ENCODE results near the gene BIRC6.
A peak's percentile ranks its signal among the peaks of the same experiment; 100 is the strongest.
"Not testable (repeated sequence)": the region's sequence is repeated elsewhere in the genome, so short reads cannot be mapped to it uniquely, and the experiment has no call there.

Gene BIRC6

GRCh38 chr2:32363597-32363996 is 6.8 kb downstream of the BIRC6 start:
- H3K27ac Mint-ChIP-seq: no peak overlapping the region
- peak overlapping the region; percentile 9 for H3K4me3 Mint-ChIP-seq
- no peaks in the 10 kb centered on the region for H3K27me3 Mint-ChIP-seq
- peaks cover 9% of the 10 kb centered on the region for H3K36me3 Mint-ChIP-seq
- H3K4me1 Mint-ChIP-seq: peaks cover 85% of the 10 kb centered on the region
- H3K9me3 Mint-ChIP-seq: no peaks in the 10 kb centered on the region

GRCh38 chr2:32364290-32364689 is 7.5 kb downstream of the BIRC6 start:
- H3K9me3 Mint-ChIP-seq, H3K36me3 Mint-ChIP-seq, H3K27me3 Mint-ChIP-seq: not testable (repeated sequence)
- H3K4me3 Mint-ChIP-seq: peak overlapping the region; percentile 58
- peak overlapping the region; percentile 21 for H3K27ac Mint-ChIP-seq
- peaks cover 85% of the 10 kb centered on the region for H3K4me1 Mint-ChIP-seq

- not testable (repeated sequence) for H3K9me3 Mint-ChIP-seq, H3K27ac Mint-ChIP-seq, H3K27me3 Mint-ChIP-seq, H3K36me3 Mint-ChIP-seq, H3K4me3 Mint-ChIP-seq
- H3K4me1 Mint-ChIP-seq: peaks cover 80% of the 10 kb centered on the region
Measured at GRCh38 chr2:32365679-32366078, 8.9 kb downstream of the BIRC6 start.

GRCh38 chr2:32366595-32366994 is 9.8 kb downstream of the BIRC6 start:
- Mint-ChIP-seq H3K4me3 (no peak overlapping the region), H3K36me3 (peaks cover 5% of the 10 kb centered on the region), H3K27ac (no peak overlapping the region), H3K4me1 (peaks cover 78% of the 10 kb centered on the region), H3K27me3 (no peaks in the 10 kb centered on the region), H3K9me3 (no peaks in the 10 kb centered on the region)

- peak overlapping the region; percentile 53 for H3K27ac Mint-ChIP-seq
- H3K36me3 Mint-ChIP-seq: peaks cover 15% of the 10 kb centered on the region
- no peak overlapping the region for H3K4me3 Mint-ChIP-seq
- H3K27me3 Mint-ChIP-seq: no peaks in the 10 kb centered on the region
- no peaks in the 10 kb centered on the region for H3K9me3 Mint-ChIP-seq
- H3K4me1 Mint-ChIP-seq: peaks cover 76% of the 10 kb centered on the region
Measured at GRCh38 chr2:32369222-32369621, 12.4 kb downstream of the BIRC6 start.

GRCh38 chr2:32370942-32371341 is 14.1 kb downstream of the BIRC6 start:
- H3K4me1 Mint-ChIP-seq: peaks cover 80% of the 10 kb centered on the region
- not testable (repeated sequence) for H3K9me3 Mint-ChIP-seq, H3K27me3 Mint-ChIP-seq

GRCh38 chr2:32372519-32373182 is 15.8 kb downstream of the BIRC6 start:
- Mint-ChIP-seq H3K4me3 (no peak overlapping the region), H3K27me3 (no peaks in the 10 kb centered on the region), H3K36me3 (peaks cover 14% of the 10 kb centered on the region), H3K4me1 (peaks cover 79% of the 10 kb centered on the region), H3K27ac (no peak overlapping the region), H3K9me3 (no peaks in the 10 kb centered on the region)

More at GRCh38 chr2:32370942-32371341, 14.1 kb downstream of the BIRC6 start:
- H3K27ac Mint-ChIP-seq, H3K4me3 Mint-ChIP-seq: not testable (repeated sequence)
- H3K36me3 Mint-ChIP-seq: peaks cover 17% of the 10 kb centered on the region

- Mint-ChIP-seq H3K9me3 (no peaks in the 10 kb centered on the region), H3K27me3 (no peaks in the 10 kb centered on the region)
Measured at GRCh38 chr2:32375228-32375892, 18.5 kb downstream of the BIRC6 start.

GRCh38 chr2:32376756-32377155 is 19.9 kb downstream of the BIRC6 start:
- Mint-ChIP-seq H3K27me3 (no peaks in the 10 kb centered on the region), H3K4me1 (peaks cover 68% of the 10 kb centered on the region), H3K9me3 (no peaks in the 10 kb centered on the region), H3K4me3 (no peak overlapping the region), H3K36me3 (peaks cover 16% of the 10 kb centered on the region), H3K27ac (no peak overlapping the region)

More at GRCh38 chr2:32375228-32375892, 18.5 kb downstream of the BIRC6 start:
- no peak overlapping the region for H3K4me3 Mint-ChIP-seq
- H3K36me3 Mint-ChIP-seq: peaks cover 14% of the 10 kb centered on the region
- no peak overlapping the region for H3K27ac Mint-ChIP-seq
- peaks cover 75% of the 10 kb centered on the region for H3K4me1 Mint-ChIP-seq

- Mint-ChIP-seq H3K4me3 (no peak overlapping the region), H3K27me3 (no peaks in the 10 kb centered on the region), H3K4me1 (peaks cover 64% of the 10 kb centered on the region)
Measured at GRCh38 chr2:32377928-32378327, 21.1 kb downstream of the BIRC6 start.

GRCh38 chr2:32379352-32379751 is 22.5 kb downstream of the BIRC6 start:
- no peak overlapping the region for H3K4me3 Mint-ChIP-seq

More at GRCh38 chr2:32377928-32378327, 21.1 kb downstream of the BIRC6 start:
- Mint-ChIP-seq H3K9me3 (no peaks in the 10 kb centered on the region), H3K27ac (no peak overlapping the region), H3K36me3 (peaks cover 18% of the 10 kb centered on the region)

GRCh38 chr2:32383858-32384257 is 27.0 kb downstream of the BIRC6 start:
- H3K36me3 Mint-ChIP-seq: peaks cover 14% of the 10 kb centered on the region
- no peaks in the 10 kb centered on the region for H3K27me3 Mint-ChIP-seq
- no peaks in the 10 kb centered on the region for H3K9me3 Mint-ChIP-seq
- H3K27ac Mint-ChIP-seq: no peak overlapping the region
- H3K4me1 Mint-ChIP-seq: peaks cover 25% of the 10 kb centered on the region
- no peak overlapping the region for H3K4me3 Mint-ChIP-seq

More at GRCh38 chr2:32379352-32379751, 22.5 kb downstream of the BIRC6 start:
- Mint-ChIP-seq H3K27ac (no peak overlapping the region), H3K9me3 (no peaks in the 10 kb centered on the region), H3K4me1 (peaks cover 53% of the 10 kb centered on the region), H3K27me3 (no peaks in the 10 kb centered on the region), H3K36me3 (peaks cover 9% of the 10 kb centered on the region)

GRCh38 chr2:32384529-32384928 is 27.7 kb downstream of the BIRC6 start:
- H3K9me3 Mint-ChIP-seq: no peaks in the 10 kb centered on the region
- H3K27me3 Mint-ChIP-seq: no peaks in the 10 kb centered on the region
- H3K4me1 Mint-ChIP-seq: peaks cover 19% of the 10 kb centered on the region
- no peak overlapping the region for H3K27ac Mint-ChIP-seq
- H3K4me3 Mint-ChIP-seq: no peak overlapping the region
- H3K36me3 Mint-ChIP-seq: peaks cover 14% of the 10 kb centered on the region

- Mint-ChIP-seq H3K36me3 (peaks cover 13% of the 10 kb centered on the region), H3K27ac (no peak overlapping the region), H3K9me3 (no peaks in the 10 kb centered on the region), H3K4me3 (no peak overlapping the region), H3K4me1 (peaks cover 14% of the 10 kb centered on the region), H3K27me3 (no peaks in the 10 kb centered on the region)
Measured at GRCh38 chr2:32386739-32387138, 29.9 kb downstream of the BIRC6 start.

GRCh38 chr2:32399221-32399620 is 42.4 kb downstream of the BIRC6 start:
- H3K9me3 Mint-ChIP-seq: no peaks in the 10 kb centered on the region
- peaks cover 17% of the 10 kb centered on the region for H3K4me1 Mint-ChIP-seq
- no peak overlapping the region for H3K4me3 Mint-ChIP-seq
- H3K36me3 Mint-ChIP-seq: peaks cover 14% of the 10 kb centered on the region
- no peaks in the 10 kb centered on the region for H3K27me3 Mint-ChIP-seq
- H3K27ac Mint-ChIP-seq: no peak overlapping the region

GRCh38 chr2:32402091-32402490 is 45.3 kb downstream of the BIRC6 start:
- Mint-ChIP-seq H3K36me3 (peaks cover 6% of the 10 kb centered on the region), H3K4me3 (no peak overlapping the region), H3K27ac (peak overlapping the region; percentile 36), H3K4me1 (peaks cover 17% of the 10 kb centered on the region), H3K9me3 (no peaks in the 10 kb centered on the region), H3K27me3 (no peaks in the 10 kb centered on the region)

Data from activated naive CD4-positive, alpha-beta T cell treated with anti-CD3 and anti-CD28 coated beads, Interleukin-2, amount 50 U/mL, for 24 hours (primary cell).